ENCODE measurements around the gene CPVL.

CPVL gene

DNA sequence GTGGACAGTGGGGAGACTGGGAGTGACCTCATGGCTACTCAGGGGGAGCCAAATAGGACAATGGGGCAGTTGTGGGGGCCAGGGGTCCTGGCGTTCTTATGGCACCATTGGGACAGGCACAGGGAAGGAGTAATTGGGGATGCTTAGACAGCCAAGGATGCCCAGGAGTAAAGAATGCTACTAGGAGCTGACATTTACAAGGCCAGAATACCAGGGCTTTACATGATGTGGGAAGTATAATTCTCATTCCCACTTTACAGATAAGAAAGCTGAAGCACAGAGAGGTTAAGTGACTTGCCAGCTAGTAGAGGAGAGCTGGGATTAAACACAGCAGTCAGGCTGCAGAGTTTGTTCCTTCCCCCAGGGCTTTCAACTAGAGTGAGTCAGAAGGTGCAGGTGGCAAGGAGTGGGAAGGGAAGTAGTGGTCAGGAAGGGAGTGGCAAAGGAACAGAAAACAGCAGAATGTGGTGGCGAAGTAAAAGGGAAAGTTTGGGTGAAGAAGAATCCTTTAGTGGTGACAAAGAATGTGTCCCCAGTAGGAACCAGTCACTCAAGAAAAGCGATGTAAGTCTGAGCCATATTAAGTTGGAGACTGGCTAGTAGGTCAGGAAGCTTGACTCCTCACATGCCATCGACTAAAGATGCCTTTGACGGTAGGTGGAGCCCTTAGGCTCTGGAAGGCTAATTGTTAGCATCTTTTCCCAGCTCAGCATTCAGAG lies 32.8 kb downstream of the CPVL start:
- Histone ChIP-seq H3K4me3 (ENCODE audit: low read length) (no peak overlapping the region), H3K27me3 (ENCODE audit: control insufficient read depth, insufficient read depth, low read length) (no peaks in the 10 kb centered on the region), H3K9ac (ENCODE audit: low read length) (no peak overlapping the region), H3K4me1 (ENCODE audit: control insufficient read depth, insufficient read depth, low read length) (no peaks in the 10 kb centered on the region), H3K27ac (ENCODE audit: low read depth, low read length) (no peak overlapping the region), H3K36me3 (ENCODE audit: control insufficient read depth, insufficient read depth, low read length) (no peaks in the 10 kb centered on the region)

- H3K36me3 ChIP-seq (ENCODE audit: control insufficient read depth, insufficient read depth, low read length) = no peaks in the 10 kb centered on the region
- H3K4me3 ChIP-seq (ENCODE audit: low read length) = no peak overlapping the region
- no peaks in the 10 kb centered on the region for H3K27me3 ChIP-seq (ENCODE audit: control insufficient read depth, insufficient read depth, low read length)
- no peaks in the 10 kb centered on the region for H3K4me1 ChIP-seq (ENCODE audit: control insufficient read depth, insufficient read depth, low read length)
- no peak overlapping the region for H3K27ac ChIP-seq (ENCODE audit: low read depth, low read length)
- H3K9ac ChIP-seq (ENCODE audit: low read length) = no peak overlapping the region
These were observed 33.6 kb downstream of the CPVL start for GRCh38 chr7:29112721-29113120.

GRCh38 chr7:29109899-29110298 lies 36.4 kb downstream of the CPVL start:
- no peaks in the 10 kb centered on the region for H3K27me3 ChIP-seq (ENCODE audit: control insufficient read depth, insufficient read depth, low read length)
- H3K9ac ChIP-seq (ENCODE audit: low read length) = no peak overlapping the region
- no peaks in the 10 kb centered on the region for H3K36me3 ChIP-seq (ENCODE audit: control insufficient read depth, insufficient read depth, low read length)
- H3K4me3 ChIP-seq (ENCODE audit: low read length) = no peak overlapping the region
- H3K27ac ChIP-seq (ENCODE audit: low read depth, low read length) = no peak overlapping the region
- H3K4me1 ChIP-seq (ENCODE audit: control insufficient read depth, insufficient read depth, low read length) = no peaks in the 10 kb centered on the region

DNA sequence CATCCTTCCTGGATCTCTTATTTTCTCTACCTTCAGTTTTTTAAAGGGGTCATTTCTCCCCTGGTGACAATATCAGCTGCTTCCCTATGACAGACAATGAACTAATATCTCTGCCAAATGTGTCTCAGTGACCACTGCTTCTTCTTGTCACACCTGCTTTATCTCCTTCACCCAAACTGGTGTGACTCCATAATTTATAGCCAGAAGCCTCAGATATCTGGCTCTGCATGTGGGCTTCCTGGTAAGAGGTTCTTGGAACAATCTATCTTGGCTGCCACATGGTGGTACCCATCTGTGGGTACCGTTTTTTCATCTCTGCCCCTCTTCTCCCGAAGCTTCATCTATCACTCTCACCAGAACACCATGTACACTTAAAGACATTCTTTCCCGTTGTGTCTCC lies 37.0 kb downstream of the CPVL start:
- Histone ChIP-seq H3K4me3 (ENCODE audit: low read length) (no peak overlapping the region), H3K36me3 (ENCODE audit: control insufficient read depth, insufficient read depth, low read length) (no peaks in the 10 kb centered on the region), H3K9ac (ENCODE audit: low read length) (no peak overlapping the region), H3K27me3 (ENCODE audit: control insufficient read depth, insufficient read depth, low read length) (no peaks in the 10 kb centered on the region), H3K27ac (ENCODE audit: low read depth, low read length) (no peak overlapping the region), H3K4me1 (ENCODE audit: control insufficient read depth, insufficient read depth, low read length) (no peaks in the 10 kb centered on the region)

DNA sequence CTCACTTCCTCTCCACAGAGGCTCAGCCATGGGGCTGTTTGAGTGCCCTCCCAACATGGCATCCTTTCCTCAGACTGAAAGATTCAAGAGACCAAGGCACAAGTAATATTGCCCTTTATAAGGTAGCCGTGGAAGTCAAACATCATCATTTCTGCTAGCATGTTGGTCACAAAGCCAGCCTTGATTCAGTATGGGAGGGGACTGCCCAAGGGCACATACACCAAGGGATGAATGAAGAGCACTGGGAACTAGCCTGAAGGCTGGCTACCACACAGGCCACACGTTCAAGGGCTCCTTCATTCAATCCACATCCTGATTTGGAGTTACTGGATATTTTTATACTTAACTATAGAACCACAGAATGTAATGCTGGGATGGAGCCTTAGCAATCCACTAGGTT lies 39.3 kb downstream of the CPVL start:
- Histone ChIP-seq H3K9ac (ENCODE audit: low read length) (no peak overlapping the region), H3K27me3 (ENCODE audit: control insufficient read depth, insufficient read depth, low read length) (no peaks in the 10 kb centered on the region)

GRCh38 chr7:29106669-29106988 lies 39.7 kb downstream of the CPVL start:
- H3K4me1 ChIP-seq (ENCODE audit: control insufficient read depth, insufficient read depth, low read length) = no peaks in the 10 kb centered on the region

More for the DNA sequence above, 39.3 kb downstream of the CPVL start:
- Histone ChIP-seq H3K4me1 (ENCODE audit: control insufficient read depth, insufficient read depth, low read length) (no peaks in the 10 kb centered on the region), H3K4me3 (ENCODE audit: low read length) (no peak overlapping the region), H3K27ac (ENCODE audit: low read depth, low read length) (no peak overlapping the region), H3K36me3 (ENCODE audit: control insufficient read depth, insufficient read depth, low read length) (no peaks in the 10 kb centered on the region)

GRCh38 chr7:29105752-29106668 lies 40.3 kb downstream of the CPVL start:
- no peak overlapping the region for H3K9ac ChIP-seq (ENCODE audit: low read length)

More at GRCh38 chr7:29106669-29106988, 39.7 kb downstream of the CPVL start:
- H3K36me3 ChIP-seq (ENCODE audit: control insufficient read depth, insufficient read depth, low read length) = no peaks in the 10 kb centered on the region
- no peak overlapping the region for H3K4me3 ChIP-seq (ENCODE audit: low read length)
- H3K27ac ChIP-seq (ENCODE audit: low read depth, low read length) = no peak overlapping the region
- H3K9ac ChIP-seq (ENCODE audit: low read length) = no peak overlapping the region
- H3K27me3 ChIP-seq (ENCODE audit: control insufficient read depth, insufficient read depth, low read length) = no peaks in the 10 kb centered on the region

GRCh38 chr7:29105191-29105590 lies 41.1 kb downstream of the CPVL start:
- Histone ChIP-seq H3K27me3 (ENCODE audit: control insufficient read depth, insufficient read depth, low read length) (no peaks in the 10 kb centered on the region), H3K4me3 (ENCODE audit: low read length) (no peak overlapping the region), H3K9ac (ENCODE audit: low read length) (no peak overlapping the region), H3K36me3 (ENCODE audit: control insufficient read depth, insufficient read depth, low read length) (no peaks in the 10 kb centered on the region), H3K27ac (ENCODE audit: low read depth, low read length) (no peak overlapping the region), H3K4me1 (ENCODE audit: control insufficient read depth, insufficient read depth, low read length) (no peaks in the 10 kb centered on the region)

More at GRCh38 chr7:29105752-29106668, 40.3 kb downstream of the CPVL start:
- H3K36me3 ChIP-seq (ENCODE audit: control insufficient read depth, insufficient read depth, low read length) = no peaks in the 10 kb centered on the region
- no peaks in the 10 kb centered on the region for H3K4me1 ChIP-seq (ENCODE audit: control insufficient read depth, insufficient read depth, low read length)
- H3K4me3 ChIP-seq (ENCODE audit: low read length) = no peak overlapping the region
- H3K27me3 ChIP-seq (ENCODE audit: control insufficient read depth, insufficient read depth, low read length) = no peaks in the 10 kb centered on the region
- no peak overlapping the region for H3K27ac ChIP-seq (ENCODE audit: low read depth, low read length)

DNA sequence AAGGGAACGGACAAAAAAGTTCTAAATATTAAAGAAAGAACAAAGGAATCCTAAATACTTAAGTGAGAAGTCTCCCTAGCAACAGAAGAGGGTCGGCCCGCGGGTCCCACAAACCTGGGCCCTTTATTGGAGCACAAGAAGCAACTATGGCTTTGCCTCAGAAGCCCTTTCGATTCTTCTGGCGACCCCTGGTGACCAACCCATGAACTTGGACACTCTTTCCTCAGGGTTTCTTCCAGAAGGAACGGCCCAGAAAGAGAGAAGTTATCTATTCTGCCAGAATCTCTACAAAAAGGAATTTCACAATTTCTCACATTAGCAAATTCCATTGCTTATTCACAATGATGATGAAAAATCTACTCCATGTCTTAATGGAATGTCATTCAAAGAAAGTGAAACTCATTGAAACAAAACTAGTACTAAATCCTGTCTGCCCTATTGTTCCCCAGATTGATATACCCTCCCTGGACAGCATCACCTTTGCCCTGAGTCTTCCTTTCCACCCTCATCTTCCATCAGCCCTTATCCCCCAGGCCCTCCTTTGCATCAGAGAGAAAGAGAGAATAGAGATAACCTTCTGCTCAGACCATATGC lies 43.7 kb downstream of the CPVL start:
- no peak overlapping the region for H3K27ac ChIP-seq (ENCODE audit: low read depth, low read length)
- no peaks in the 10 kb centered on the region for H3K36me3 ChIP-seq (ENCODE audit: control insufficient read depth, insufficient read depth, low read length)
- no peaks in the 10 kb centered on the region for H3K27me3 ChIP-seq (ENCODE audit: control insufficient read depth, insufficient read depth, low read length)
- H3K4me1 ChIP-seq (ENCODE audit: control insufficient read depth, insufficient read depth, low read length) = no peaks in the 10 kb centered on the region
- H3K4me3 ChIP-seq (ENCODE audit: low read length) = no peak overlapping the region
- H3K9ac ChIP-seq (ENCODE audit: low read length) = no peak overlapping the region

DNA sequence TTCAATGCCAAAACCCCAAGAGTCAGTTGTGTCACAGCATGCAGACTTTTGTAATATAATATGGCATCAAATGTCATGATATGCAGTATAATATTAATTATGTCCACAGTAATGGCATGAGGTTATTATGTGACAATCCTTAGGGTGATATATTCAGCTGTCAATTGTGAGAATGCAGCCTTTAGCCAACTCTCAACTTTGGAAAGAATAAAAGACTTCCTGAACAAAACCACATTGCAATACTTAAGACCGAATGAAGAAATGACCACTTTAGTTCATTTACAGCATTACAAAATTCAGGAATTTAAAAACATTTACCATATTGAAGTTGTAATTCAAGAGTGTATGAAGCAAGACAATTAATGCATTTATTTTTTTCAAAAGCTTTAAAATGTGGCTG lies 45.4 kb downstream of the CPVL start:
- no peak overlapping the region for H3K4me3 ChIP-seq (ENCODE audit: low read length)
- no peak overlapping the region for H3K9ac ChIP-seq (ENCODE audit: low read length)
- H3K36me3 ChIP-seq (ENCODE audit: control insufficient read depth, insufficient read depth, low read length) = no peaks in the 10 kb centered on the region
- no peak overlapping the region for H3K27ac ChIP-seq (ENCODE audit: low read depth, low read length)
- no peaks in the 10 kb centered on the region for H3K4me1 ChIP-seq (ENCODE audit: control insufficient read depth, insufficient read depth, low read length)
- no peaks in the 10 kb centered on the region for H3K27me3 ChIP-seq (ENCODE audit: control insufficient read depth, insufficient read depth, low read length)

DNA sequence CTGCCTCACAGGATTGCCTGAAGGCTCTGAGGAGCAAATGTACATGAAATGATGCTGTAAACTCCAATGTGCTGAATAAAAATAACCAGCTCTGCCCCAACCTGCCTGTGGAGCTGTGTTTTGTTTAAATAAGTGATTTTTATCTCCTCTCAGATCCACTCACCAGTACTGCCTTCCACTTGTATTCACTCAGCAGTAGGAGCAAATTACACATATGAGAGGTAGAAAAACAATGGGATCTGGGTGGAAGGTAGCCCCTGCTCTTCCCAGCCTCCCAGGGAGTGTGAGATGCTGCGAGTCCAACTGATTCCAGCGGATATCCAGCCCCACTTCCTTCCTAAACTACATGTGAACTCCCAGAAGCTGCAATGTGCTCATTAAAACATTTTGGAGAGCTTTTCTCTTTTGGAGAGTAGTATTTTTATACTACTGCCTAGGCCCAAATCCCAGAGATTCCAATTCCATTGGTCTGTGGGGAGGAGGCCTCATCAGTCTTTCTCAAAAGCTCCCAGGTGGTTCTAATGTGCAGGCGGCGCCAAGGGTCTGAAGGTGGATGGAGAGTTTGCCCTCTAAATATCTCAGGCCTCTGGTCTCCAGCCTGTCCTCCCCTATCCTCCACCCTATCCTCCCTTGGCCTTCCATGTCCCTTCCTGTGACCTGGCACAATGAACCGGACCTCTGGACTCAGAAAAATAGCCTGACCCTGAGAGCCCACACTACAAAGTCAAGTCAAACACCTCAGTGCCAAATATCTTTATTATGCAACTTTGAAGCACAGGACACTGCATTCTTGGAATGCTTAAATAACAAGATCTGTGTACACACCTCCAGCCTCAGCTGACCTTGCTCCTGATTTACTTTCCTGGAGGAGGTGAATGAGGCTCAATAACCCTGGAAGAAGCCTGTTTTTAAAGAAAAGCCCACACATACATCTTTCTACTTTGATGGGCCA lies 46.2 kb downstream of the CPVL start:
- no peaks in the 10 kb centered on the region for H3K27me3 ChIP-seq (ENCODE audit: control insufficient read depth, insufficient read depth, low read length)
- no peaks in the 10 kb centered on the region for H3K36me3 ChIP-seq (ENCODE audit: control insufficient read depth, insufficient read depth, low read length)
- H3K4me1 ChIP-seq (ENCODE audit: control insufficient read depth, insufficient read depth, low read length) = no peaks in the 10 kb centered on the region
- H3K9ac ChIP-seq (ENCODE audit: low read length) = no peak overlapping the region
- H3K4me3 ChIP-seq (ENCODE audit: low read length) = no peak overlapping the region
- no peak overlapping the region for H3K27ac ChIP-seq (ENCODE audit: low read depth, low read length)

- no peak overlapping the region for H3K4me3 ChIP-seq (ENCODE audit: low read length)
- H3K36me3 ChIP-seq (ENCODE audit: control insufficient read depth, insufficient read depth, low read length) = no peaks in the 10 kb centered on the region
- no peak overlapping the region for H3K27ac ChIP-seq (ENCODE audit: low read depth, low read length)
- no peaks in the 10 kb centered on the region for H3K4me1 ChIP-seq (ENCODE audit: control insufficient read depth, insufficient read depth, low read length)
- no peaks in the 10 kb centered on the region for H3K27me3 ChIP-seq (ENCODE audit: control insufficient read depth, insufficient read depth, low read length)
- H3K9ac ChIP-seq (ENCODE audit: low read length) = no peak overlapping the region
These were observed 49.9 kb downstream of the CPVL start for GRCh38 chr7:29096446-29096730.

All from rectal smooth muscle tissue (tissue), 1 donor.